ENCODE results near the gene PLCXD1.
"Not testable (repeated sequence)": the region's sequence is repeated elsewhere in the genome, so short reads cannot be mapped to it uniquely, and the experiment has no call there.

The PLCXD1 gene

DNA sequence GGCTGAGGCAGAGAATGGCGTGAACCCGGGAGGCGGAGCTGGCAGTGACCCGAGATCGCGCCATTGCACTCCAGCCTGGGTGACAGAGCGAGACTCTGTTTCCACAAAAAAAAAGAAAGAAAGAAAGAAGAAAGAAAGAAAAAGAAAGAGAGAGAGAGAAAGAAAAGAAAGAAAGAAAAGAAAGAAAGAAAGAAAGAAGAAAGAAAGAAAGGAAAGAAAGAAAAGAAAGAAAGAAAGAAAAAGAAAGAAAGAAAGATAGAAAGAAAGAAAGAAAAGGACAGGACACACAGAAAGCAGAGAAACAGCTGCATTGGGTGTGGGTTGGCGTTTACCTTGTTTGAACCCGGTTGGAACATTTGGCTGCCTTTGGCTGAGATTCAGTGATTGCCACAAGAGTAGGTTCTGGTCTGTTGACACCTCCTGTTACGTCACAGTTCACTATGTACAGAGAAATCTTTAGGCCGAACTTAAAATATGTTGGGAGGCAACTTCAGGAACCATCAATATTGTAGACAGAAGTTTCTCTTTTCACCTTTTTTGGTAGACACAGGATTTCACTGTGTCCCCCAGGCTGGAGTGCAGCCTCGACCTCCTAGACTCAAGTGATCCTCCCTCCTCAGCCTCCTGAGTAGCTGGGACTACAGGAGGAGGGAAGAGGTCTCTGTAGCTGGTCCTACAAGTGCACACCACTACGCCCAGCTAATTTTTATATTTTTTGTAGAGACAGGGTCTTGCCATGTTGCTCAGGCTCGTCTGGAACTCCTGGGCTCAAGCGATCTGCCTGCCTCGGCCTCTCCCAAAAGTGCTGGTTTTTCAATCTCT, 16.3 kb upstream of the PLCXD1 start:
- no peak for DNase-seq

DNA sequence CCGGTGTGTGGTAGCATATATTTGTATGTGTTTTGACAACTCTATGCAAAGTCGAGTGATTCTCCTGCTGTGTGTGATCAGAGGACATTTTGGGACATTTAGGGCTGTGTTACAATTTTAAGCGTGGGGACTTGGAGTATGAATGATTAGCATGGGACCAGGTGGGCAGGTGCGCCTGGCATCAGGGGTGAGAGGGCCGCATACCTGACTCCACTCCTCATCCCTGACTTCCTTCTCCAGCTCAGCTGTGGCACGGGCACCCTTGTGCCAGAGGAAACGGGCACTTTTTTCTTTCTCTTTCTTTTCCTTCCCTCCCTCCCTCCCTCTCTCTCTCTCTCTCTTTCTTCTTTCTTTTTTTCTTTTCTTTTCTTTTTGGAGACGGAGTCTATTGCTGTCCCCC, 15.7 kb upstream of the PLCXD1 start:
- no peak for DNase-seq

DNA sequence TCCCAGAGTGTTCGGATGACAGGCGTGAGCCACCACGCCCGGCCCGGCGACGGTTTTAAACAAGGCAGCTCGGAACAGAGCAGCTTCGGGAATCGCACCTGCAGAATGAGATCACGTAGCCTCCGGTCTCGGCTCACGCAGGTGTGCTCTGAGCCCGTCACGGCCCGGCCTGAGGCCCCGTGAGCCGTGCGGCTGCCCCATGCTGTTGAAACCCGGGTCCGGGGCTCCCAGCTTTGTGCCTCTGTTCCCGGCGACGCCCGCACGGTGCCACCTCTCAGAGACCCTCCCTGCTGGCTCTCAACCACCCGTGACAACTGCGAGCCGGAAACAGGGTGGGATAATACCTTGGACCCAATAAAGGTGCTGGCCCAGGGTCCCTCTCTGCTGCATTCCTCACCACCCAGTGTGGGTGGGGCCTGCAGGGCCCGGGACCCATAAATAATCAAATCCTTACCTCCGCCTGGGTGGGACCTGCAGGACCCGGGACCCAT, 13.4 kb upstream of the PLCXD1 start:
- DNase-seq = no peak

DNA sequence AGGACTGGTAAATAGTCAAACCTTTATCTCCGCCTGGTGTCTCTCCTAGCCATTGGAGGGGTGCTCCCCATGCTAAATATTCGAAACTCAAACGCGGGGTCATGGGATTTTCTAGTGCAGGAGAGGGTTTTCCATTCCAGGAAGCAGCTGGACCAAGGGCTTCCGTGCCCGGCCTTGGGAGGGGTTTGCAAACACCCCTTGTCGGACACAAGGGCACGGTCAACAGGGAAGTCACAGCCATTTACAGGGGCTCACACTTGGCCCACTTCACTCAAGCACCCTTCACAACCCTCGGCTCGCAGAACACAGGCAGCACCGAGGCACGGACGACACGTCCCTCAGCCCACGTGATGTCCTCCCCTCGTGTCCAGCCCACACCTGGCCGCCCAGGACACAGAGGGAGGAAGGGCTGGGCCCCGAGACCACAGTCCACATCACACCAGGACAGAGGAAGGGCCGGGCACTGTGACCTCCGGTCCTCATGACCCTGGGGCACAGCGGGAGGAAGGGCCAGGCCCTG, 10.3 kb upstream of the PLCXD1 start:
- DNase-seq = no peak

DNA sequence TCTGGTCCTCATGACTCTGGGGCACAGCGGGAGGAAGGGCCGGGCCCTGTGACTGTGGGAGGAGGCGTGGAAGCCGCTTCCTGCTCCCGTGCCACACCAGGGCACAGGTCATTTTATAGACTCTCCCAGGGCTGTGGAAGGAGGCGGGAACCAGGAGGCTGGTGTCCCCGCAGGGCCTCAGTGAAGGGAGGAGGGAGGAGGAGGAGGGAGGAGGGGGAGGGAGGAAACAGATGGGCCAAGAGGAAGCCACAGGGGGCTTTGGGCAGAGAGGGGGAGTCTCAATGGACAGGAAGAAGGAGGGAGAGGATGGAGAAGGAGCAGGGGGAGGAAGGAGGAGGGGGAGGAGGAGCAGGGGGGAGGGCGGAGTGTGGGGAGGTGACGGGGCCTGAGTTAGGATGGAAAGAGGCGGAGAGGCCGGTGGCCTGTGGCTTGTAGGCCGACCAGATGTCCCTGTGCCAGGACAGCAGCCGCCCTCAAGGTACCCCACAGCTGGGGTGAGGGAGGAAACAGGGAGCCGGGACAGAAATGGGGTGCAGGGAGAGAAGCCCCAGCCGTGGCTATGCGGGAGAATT, 6.2 kb upstream of the PLCXD1 start:
- no peak for DNase-seq

DNA sequence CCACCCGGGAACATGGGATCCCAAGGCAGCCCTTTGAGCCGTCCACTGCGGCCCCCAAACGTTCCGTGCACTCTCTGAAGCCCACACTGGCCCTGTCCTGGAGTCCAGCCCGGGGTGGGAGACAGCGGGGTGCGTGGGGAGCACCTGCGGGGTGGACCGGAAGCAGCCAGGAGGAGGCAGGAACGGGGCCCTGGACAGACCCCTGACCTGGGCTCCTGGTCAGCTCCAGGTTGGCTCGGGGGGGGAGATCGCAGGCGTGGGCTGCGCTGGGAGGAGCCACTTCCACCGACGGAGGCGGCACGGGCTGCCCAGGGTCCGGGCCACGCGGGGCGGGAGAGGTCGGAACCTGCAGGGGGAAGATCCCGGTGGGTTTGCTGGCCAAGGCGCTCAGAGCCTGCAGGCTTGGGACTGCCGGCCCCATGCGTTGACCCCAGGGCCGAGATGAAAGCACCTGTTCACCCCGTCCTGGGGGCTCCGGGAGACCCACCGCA, 5.7 kb upstream of the PLCXD1 start:
- no peak for DNase-seq

DNA sequence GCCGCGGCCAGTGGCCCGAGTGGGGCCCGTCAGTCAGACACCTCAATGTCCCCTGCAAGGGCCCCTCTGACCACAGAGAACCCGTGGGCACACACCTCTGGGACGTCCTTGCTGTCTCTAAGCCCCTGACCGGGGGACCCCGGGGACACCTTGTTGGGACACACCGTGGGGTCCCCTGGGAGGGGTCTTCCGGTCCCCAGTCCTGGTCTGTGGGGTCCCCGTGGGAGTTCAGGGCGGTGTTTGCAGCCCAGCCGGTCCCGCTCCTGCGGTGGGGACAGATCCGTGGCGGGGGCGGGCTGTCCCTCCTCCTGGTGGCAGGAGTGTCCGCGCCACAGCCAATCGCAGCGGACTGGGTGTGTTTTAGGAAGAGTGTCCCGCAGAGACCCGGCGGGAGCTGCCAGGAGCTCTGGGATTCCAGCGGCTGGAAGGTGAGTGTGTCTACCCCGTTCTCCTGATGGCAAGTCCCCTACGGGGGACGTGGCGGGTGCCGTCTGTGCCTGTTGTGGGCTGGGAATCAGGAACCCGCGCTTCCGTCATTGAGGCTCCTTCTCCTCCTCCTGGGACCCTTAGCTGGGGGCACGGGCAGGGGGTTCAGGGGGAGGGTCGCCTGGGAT, 5.1 kb upstream of the PLCXD1 start:
- DNase-seq = no peak

DNA sequence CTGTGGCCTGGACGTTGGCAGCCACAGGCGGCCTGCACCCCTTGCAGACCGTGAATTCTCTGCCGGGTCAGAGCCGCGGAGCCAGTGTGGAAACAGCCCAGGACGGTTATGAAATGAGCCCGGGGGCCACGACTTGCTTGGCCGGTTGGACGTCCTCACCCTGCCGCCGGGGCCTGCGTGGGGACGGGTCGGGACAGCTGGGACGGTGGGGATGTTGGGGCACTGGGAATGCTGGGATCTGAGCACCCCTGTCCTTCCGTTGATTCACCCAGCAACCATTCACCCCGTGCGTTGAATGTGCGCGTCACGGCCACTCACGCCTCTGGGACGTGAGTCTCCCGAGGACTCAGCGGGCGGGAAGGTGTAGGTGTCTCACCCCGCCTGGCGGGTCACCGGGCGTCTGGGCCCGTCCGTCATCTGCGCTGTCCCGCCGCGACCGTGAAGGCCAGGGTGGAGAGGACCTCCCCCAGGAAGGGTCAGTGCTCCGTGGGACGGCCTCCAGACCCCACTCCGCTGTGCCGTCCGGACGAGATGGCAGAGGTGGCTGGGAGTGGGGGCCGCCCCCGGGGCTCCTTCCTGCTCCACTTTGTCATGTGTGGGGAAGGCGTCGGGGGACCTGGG, 4.5 kb upstream of the PLCXD1 start:
- DNase-seq = no peak

DNA sequence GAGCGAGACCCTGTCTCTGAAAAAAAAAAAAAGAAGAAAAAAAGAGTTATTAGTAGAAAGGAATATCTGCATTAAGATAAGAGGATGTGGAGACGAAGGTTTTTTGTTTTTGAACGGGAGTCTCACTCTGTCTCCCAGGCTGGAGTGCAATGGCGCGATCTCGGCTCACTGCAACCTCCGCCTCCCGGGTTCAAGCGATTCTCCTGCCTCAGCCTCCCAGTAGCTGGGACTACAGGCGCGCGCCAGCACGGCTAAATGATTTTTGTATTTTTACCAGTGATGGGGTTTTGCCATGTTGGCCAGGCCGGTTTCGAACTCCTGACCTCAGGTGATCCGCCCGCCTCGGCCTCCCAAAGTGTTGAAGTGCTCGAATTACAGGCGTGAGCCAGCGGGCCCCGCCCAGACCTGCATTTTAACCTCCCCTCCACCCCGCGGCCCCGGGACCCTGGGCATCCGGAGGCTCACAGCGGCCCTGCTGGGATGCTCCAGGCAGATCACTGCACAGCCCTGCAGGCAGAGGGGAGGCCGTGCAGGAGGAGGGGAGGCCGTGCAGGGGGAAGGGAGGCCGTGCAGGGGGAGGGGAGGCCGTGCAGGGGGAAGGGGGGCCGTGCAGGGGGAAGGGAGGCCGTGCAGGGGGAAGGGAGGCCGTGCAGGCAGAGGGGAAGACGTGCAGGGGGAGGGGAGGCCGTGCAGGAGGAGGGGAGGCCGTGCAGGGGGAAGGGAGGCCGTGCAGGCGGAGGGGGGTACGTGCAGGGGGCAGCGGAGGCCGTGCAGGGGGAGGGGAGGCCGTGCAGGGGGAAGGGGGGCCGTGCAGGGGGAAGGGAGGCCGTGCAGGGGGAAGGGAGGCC, 1.2 kb upstream of the PLCXD1 start:
- not testable (repeated sequence) for DNase-seq

DNA sequence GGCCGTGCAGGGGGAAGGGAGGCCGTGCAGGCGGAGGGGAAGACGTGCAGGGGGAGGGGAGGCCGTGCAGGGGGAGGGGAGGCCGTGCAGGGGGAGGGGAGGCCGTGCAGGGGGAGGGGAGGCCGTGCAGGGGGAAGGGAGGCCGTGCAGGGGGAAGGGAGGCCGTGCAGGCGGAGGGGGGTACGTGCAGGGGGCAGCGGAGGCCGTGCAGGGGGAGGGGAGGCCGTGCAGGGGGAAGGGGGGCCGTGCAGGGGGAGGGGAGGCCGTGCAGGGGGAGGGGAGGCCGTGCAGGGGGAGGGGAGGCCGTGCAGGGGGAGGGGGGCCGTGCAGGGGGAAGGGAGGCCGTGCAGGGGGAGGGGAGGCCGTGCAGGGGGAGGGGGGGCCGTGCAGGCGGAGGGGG, 459 bp upstream of the PLCXD1 start:
- DNase-seq = not testable (repeated sequence)

DNA sequence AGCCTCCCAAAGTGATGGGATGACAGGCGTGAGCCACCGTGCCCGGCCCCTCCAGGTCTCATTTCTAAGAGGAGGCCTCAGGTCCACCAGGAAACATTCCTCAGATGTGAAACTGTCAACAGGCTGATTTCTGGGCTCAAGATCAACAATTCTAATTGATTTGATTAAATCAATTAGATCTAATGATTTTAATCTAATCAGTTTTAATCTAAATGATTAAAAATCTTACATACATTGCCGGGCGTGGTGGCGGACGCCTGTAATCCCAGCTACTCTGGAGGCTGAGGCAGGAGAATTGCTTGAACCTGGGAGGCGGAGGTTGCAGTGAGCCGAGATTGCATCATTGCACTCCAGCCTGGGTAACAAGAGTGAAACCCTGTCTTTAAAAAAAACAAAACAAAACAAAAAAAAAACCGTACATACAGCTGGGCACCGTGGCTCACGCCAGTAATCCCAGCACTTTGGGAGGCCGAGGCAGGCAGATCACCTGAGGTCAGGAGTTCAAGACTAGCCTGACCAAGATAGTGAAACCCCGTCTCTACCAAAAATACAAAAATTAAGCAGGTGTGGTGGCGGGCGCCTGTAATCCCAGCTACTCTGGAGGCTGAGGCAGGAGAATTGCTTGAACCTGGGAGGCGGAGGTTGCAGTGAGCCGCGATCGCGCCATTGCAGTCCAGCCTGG, 960 bp downstream of the PLCXD1 start:
- not testable (repeated sequence) for DNase-seq

DNA sequence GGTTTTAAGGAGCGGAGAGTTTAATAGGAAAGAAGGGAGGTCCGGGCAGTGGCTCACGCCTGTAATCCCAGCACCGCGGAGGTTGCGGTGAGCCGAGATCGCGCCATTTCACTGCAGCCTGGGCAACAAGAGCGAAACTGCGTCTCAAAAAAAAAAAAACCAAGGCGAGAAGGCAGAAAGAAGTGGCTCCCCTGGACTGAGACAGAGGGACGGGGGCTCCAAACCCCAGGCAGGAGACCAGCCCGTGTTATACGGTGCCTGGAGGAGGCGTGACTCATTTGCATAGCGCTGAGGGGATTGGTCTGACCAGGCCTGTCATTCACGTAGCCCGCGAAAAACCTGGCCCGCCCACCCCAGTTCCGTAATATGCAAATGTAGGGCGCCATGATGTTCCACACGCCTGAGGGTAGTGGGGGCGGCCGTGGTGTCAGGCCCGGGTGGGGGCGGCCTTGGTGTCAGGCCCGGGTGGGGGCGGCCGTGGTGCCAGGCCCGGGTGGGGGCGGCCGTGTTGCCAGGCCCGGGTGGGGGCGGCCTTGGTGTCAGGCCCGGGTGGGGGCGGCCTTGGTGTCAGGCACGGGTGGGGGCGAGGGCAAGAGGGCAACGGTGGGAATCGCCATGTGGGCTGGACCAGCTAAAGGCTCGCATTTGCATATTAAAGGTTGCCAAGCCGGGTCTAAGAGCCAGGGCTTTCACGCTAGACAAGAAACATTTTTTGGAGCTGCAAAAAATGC, 2.1 kb downstream of the PLCXD1 start:
- no peak for DNase-seq

DNA sequence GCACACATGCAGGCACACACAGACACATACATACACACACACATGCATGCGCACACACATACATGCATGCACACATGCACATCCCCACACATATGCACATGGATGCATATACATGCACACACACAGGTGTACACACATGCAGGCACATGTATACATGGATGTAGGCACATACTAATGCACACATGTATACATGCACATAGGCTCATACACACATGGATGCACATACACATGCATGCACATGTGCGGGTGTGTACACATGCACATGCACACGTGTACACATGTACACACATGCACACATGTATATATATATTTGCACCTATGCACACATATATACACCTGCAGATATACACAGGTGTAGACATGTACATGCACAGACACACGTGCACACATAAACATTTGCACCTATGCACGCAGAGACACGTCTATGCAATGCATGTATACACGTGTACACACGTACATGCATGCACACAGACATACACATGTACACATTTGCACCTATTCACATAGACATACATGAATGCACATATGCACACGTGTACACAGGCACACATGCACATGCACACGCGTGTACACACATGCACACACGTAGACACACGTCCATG, 4.0 kb downstream of the PLCXD1 start:
- no peak for DNase-seq

DNA sequence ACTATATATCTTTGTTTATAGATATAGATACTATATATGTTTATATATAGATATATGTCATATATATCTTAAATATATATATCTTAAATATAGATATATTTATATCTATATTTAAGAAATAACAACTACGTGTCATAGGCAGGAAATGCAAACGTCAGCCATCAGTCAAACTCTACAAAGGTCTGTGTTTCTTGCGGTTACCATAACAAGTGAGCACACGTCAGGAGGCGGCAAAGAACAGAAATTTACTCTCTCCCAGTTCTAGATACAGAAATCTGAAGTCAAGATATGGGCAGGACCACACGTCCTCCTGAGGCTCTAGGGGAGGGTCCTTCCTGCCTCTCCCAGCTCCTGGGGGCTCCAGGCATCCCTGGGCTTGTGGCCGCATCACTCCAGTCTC, 6.5 kb downstream of the PLCXD1 start:
- DNase-seq = no peak

DNA sequence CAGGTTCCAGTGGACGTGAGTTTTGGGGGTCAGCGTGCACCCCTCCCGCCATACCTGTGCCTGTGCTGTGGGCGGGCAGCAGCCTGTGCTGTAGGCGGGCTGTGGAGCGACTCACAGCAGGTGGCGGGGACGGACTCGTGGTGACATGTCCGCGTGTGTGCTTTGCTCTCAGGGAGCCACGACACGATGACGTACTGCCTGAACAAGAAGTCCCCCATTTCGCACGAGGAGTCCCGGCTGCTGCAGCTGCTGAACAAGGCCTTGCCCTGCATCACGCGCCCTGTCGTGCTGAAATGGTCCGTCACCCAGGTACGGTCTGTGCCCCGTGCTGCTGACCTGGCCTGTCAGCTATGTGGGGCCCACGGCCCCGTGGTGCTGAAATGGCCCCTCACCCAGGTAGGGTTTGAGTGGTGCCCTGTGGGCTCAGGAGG, 7.4 kb downstream of the PLCXD1 start:
- DNase-seq = no peak

DNA sequence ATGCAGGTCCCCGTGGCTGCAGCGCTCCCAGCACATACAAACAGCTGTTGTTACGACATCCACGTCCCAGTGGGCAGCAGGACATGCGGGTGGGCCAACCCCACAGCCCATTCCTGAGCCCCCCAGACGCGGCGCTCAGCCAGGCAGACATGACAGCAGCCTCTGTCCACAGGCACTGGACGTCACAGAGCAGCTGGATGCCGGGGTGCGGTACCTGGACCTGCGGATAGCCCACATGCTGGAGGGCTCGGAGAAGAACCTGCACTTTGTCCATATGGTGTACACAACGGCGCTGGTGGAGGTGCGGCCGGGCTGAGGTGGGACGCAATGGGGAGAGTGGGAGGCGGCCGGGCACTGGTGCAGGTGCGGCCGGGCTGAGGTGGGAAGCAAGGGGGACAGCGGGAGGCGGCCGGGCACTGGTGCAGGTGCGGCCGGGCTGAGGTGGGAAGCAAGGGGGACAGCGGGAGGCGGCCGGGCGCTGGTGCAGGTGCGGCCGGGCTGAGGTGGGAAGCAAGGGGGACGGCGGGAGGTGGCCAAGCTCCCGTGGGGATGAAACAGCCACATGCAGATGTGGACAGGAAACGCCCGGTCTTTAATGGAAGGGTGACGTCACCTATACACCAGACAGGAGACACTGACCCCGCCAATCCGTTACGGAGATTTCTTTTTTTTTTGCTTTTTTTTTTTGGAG, 9.4 kb downstream of the PLCXD1 start:
- no peak for DNase-seq

DNA sequence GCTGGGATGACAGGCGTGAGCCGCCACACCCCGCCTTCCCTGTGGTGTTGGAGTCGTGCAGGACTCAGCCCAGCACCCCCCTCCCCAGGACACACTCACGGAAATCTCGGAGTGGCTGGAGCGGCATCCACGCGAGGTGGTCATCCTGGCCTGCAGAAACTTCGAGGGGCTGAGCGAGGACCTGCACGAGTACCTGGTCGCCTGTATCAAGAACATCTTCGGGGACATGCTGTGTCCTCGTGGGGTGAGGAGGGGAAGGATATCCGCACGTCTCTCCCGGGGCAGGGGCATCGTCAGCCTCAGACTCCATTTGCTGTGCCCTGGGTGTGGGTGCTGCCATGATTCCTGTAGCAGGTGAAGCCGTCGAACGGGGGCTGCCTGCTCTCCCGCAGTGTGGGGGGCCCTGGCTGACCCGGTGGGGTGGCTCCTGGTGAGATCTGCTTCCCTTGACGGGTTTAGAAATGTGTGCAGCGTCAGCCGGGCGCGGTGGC, 10.3 kb downstream of the PLCXD1 start:
- DNase-seq = no peak

DNA sequence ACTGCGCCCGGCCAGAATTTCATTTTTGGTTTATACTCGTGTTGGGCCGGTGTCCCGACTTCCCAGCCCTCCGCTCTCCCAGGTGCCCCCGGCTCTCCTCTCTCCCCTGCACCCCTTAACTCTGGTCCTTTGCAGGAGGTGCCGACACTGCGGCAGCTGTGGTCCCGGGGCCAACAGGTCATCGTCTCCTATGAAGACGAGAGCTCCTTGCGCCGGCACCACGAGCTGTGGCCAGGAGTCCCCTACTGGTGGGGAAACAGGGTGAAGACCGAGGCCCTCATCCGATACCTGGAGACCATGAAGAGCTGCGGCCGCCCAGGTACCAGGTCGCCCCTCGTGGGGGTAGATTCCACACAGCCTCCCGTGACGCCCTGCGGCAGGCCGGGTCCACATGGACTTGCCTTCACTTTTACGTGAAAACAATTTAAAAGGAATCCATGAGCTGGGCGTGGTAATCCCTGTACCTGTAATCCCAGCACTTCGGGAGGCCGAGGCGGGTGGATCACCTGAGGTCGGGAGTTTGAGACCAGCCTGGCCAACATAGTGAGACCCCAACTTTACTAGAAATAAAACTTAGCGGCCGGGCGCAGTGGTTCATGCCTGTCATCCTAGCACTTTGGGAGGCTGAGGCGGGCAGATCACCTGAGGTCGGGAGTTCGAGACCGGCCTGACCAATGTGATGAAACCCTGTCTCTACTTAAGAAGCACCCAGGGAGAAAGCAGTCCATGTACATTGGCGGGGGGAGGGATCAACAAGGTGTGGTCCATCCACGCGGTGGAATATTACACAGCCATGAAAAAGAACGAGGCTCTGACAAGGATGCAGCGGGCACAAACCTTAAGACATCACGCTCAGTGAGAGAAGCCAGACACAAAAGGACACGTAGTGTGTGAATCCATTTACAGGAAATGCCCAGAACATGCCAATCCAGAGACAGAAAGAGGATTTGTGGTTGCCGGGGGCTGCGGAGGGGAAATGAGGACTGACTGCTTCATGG, 12.0 kb downstream of the PLCXD1 start:
- no peak for DNase-seq

Measured in MV-4-11 (cell line).